ENCODE measurements around the gene CLDN7.
A peak's percentile ranks its signal among the peaks of the same experiment; 100 is the strongest.

The CLDN7 gene

DNA sequence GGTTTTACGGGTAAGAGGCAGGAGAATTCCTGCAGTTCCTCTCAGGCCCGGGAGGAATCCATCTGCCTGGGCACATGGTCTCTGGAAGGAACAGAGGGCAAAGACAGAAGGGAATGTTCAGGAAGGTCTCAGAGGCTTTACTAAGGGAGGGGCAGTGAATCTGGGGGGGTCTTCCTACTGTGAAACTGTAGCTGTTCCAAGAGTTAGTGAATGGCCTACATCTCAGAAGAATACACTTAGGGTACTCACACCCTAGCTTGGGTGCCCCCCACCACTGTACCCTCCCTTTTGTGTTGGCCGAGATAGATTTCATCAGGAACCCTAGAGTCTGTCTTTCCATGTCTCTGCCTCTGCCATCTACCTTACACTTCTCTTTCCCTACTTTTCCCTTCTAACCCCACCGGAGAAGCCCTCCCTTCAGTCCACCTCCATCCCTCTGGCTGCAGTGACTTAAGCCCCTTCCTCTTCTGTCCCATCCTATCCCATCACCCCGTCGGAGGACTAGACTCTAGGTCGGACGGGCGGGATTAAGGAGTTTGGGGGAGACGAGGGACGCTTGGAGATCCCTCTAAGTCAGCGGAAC is 43.0 kb downstream of the CLDN7 start:
- DNase-seq (ENCODE audit: low spot score): no peak

DNA sequence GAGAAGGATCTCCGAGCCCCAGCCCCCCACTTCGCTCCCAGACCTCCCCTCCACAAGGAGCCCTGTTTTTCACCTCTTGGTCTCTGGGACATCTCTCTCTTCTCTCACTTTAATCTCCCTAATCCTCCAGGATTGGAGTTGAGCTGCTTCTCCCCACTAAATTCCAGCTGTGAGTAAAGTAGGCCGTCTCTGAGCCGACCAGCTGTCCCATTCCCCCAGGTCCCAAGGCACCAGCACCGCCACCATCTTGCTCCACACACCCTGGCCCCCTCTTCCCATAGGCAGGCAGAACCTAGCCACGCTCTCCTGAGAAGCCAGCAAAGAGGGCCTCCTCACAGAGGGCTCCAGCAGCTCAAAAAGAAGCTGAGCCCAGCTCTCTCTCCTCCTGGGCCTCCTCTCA is 43.5 kb downstream of the CLDN7 start:
- no peak for DNase-seq (ENCODE audit: low spot score)

DNA sequence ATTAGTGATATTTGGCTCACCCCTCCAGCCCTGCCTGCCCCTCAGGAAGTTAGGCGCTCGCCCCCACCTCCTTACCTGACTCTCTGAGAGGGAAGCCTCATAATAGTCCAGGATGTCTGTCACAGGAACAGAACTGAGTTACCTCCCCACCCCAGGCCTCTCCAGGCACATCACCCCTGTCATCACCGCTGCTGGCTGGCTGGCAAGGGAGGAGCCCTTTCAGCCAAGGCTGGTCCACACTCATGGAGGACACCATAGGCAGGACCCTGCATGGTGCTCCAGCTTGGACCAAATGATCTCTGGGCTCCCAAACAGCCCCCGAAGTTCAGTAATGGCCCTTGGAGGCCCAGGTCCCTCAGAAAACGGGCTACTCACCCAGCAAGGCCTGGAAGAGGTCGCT is 44.1 kb downstream of the CLDN7 start:
- DNase-seq (ENCODE audit: low spot score): no peak

DNA sequence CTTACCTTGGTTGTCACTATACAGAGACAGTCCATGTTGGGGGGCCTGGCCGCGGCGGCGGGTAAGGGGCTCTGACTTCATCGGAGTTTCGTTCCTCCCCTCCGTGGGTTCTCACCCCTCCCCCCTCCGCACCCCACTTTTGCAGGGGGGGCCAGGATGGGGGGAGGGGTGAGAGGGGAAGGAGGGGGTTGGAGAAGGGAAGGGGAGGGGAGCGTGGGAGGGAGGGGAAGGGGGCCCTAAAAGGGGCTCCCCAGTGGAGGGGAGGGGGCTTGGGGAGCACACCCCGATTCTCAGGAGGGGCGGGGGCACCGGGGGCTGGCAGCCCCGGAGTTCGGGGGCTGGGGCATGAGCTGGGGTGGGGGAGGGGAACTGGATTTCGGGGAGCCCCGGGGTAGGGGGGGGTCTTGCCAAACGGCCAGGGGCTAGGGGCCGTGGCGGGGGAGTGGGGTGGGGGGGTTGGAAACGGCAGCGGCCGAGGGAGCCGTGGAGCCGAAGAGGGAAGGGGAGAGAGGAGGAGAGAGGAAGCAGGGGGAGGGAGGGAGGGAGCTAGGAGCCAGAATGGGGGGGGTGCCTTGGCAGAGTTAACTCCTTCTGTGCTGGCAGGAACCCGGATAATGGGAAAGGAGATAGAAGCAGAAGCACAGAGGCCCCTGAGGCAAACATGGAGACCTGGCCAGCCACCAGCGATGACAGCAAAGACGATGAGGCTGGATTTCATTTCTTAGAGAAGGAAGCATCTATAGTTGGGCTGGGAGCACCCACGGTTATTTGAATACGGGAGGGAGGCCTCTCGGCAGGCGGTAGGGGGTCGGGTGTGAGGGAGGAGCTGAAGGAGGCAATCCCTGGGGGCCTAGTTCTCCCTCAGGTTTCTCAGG is 44.9 kb downstream of the CLDN7 start:
- peak; percentile 47 for DNase-seq (ENCODE audit: low spot score)

DNA sequence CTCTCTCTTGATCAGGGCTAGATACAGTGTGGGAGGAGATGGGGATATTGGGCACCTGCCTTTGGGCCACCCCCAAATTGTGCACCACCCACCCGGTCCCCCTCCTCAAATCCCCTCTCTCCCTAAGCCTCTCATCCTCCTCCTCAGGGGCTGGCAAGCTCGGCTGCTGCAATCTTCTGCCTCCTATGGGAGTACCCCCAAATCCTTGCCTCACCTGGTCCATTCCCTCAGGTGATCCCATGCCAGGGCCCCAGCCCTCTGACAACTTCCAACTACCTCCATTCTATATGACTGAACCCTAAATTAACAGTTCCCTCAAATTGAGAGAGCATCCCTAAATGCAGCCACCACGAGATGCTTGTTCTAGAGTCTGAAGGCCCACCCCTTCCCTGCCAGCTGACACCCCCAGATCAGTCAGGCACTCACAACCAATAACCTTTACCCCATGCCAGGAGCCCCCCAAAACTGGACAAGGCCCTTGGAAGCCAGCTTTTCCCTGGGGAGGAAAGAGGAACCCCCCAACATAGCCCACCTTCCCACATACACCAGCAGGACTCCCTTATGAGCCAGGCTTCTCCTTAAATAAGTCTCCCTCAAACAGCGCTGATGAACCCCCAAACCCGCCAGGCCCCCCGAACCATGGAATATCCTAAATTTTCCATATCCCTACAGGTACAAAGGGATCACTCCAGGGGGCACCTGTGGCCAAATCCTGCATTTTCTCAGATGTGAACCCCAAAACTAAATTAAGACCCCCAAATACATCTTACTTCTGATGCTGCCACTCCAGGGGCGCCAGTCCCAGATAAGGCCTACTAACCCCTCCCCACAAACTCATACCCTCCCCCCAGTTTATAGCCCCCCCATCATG is 45.8 kb downstream of the CLDN7 start:
- no peak for DNase-seq (ENCODE audit: low spot score)

DNA sequence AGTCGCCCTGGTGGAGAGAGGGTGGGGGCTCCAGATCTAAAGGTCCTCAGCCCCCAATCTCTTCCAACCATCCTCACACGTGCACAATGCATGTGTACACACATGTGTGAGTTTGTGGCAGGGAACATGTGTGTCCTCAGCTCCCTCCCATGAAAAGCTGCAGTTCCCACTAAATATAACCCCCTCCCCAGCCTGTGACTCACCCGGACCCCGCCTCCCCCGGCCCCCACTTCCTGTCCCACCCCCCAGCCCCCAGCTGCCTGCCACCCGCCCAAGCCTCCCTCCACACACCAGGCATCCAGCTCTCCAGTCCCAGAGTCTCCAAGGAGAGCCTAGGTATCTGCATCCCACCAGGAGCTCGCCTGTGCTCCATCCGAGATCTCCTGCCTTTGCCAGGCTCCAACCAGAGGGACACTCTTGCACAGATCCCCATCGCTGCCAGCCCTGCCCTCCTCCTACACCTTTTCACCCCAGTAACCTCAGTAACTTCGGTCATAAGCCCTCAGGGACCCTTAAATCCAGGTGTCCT is 46.6 kb downstream of the CLDN7 start:
- no peak for DNase-seq (ENCODE audit: low spot score)

DNA sequence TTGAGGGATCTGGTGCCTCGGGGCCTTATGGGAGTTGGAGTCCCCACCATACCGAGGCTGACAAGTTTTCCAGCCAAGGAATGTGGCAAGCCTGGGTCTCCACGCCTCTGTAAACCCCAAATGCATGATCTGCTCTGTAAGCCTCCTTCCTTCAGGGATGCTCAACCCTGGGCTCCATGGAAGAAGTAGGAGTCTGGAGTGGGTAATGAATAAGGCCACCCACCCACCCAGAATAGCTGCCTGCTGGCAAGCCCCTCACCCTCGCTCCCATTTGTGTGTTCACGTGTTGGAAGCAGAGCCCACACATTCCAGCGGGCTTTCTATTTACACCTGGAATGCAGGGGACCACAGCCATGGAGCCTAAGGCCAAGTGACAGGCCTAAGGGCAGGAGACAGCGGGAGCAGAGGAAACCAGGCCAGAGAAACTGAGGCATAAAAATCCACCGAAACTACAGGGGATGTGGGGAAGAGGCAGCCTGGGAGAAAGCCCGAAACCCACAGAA is 47.1 kb downstream of the CLDN7 start:
- DNase-seq (ENCODE audit: low spot score): no peak

DNA sequence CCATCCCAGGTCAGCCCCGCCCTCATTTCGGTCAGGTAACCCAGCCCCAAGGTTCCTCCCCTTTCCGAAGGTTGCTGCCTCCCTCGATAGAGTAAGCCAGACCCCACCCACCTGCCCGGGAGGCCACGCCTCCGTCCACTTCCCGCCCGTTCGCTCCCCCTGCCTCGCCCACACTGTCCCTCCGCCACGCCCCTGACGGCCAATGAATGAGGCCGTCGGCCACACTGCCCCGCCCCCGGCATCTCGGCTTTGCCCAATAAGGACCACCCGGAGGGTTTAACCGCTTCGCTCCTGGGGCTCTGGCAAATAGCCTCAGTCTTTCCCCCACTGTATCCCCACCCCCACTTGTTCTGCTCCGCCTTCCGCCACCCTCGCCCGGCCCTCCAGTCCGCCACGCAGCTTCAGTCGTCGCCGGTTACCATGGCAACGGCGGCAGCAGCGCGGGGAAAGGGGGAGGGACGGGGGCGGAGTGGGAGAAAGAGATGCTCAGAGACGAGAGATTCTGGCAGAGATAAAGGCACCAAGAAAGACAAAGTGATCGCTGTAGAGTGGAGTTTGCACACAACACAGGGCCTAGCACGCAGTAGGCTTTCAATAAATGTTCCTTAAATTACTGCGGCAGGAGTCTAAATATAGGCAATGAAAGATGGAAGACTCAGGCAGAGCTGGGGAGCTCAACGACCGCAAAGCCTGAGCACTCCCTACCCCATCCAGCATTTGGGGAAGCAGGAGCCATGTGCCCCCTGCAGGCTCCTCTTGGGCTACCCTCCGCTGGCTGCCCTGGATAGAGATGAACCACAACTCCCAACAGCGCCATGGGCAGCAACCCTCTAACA is 47.8 kb downstream of the CLDN7 start:
- DNase-seq (ENCODE audit: low spot score): peak; percentile 94

DNA sequence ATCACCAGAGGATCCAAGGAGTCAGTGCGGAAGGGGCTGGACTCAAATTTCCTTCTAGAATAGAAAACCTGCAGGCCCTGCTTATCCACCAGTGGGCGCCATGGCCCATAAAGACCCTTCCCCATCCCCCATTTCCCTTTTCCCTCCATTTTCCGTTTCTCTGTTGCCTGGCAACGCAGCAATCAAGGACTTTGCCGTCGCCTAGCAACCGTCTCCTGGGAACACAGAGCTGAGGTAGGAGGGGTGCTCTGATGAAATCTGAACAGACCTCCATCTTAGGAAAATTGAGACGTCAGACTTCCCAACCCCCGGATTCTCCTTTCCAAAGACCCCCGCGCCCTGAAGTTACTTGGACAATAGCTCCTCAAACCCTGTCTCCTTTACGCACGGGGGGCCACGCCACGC is 48.4 kb downstream of the CLDN7 start:
- DNase-seq (ENCODE audit: low spot score): peak; percentile 82

DNA sequence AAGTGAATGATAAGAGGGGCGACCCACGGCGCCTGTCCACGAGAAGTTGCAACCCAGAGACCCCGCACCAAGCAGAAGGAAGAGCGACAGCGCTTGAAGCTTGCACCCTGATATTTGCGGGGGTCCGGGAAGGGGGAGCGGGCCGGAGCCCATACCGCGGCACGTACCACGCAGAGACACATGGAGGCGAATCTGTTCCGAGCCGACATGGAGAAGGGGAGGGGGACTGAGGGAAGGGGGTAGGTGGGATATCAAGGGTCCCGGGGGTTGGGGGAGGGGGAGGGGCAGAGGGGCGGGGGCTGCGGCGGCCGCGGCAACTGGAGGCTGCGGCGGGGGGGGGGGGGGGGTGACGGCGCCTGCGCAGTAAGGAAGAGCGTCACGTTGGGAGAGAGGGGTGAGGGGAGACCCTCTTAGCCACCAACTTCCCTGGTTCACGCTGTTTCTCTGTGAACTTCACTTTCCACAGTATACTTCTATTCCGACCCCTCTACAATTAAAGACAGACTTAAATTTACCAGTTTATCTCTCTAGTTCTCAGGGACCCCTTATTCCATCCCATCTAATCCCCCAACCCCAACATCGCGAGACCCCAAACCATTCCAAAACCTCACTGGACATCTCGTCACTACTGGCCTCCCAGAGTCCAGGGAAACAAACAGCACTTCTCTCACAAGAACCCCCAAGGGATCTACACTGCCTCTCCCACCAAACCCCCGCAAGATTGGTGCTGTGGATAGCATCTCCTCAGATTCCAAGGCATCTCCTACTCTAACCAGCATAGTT is 50.6 kb downstream of the CLDN7 start:
- DNase-seq (ENCODE audit: low spot score): no peak
